GM10248 (cell line): ENCODE data around the gene SLC23A1.
A peak's percentile ranks its signal among the peaks of the same experiment; 100 is the strongest.

Source experiments
- CTCF ChIA-PET: fragments of 300-600 bp; sonication (Branson Sonifier 250); formaldehyde crosslinking; extraction: SDS; loops from one replicate; lab custom pipeline; 2021; ENCODE audit warnings: antibody characterized with exemption; lab: Yijun Ruan, JAX
- POLR2A ChIA-PET: fragments of 350-650 bp; sonication (Branson Sonifier 250); formaldehyde crosslinking; extraction: SDS; loops from one replicate; lab custom pipeline; 2020; ENCODE audit warnings: antibody characterized with exemption; lab: Yijun Ruan, JAX
- DNase-seq: peaks from one replicate; pipeline ENCODE4 v3.0.0; 2012; ENCODE audit errors: extremely low spot score
- CTCF ChIP-seq: IDR thresholded peaks from 2 replicates; pipeline ENCODE4 v1.5.1; 2012; ENCODE audit warnings: mild to moderate bottlenecking, low read depth; ENCODE audit errors: extremely low read depth, missing control alignments, control extremely low read depth

SLC23A1 gene

GRCh38 chr5:139395844-139396640 lies 12.9 kb upstream of the SLC23A1 start:
- ChIA-PET CTCF (interaction anchor here (0.9 to 2.5 kb wide), 10 partner anchors 8 to 145 kb away, joined by 3 to 11 read pairs (median 4); partner anchors contain the start of gene SPATA24), POLR2A (interaction anchor here (0.6 to 1.0 kb wide), 2 partner anchors 8 to 62 kb away, joined by 3 to 5 read pairs; no protein-coding TSS in a partner anchor)
- DNase-seq, result peak; percentile 29
- TF ChIP-seq CTCF, result no peak

GRCh38 chr5:139394654-139395566 lies 11.8 kb upstream of the SLC23A1 start, which contains the start of gene PROB1:
Gene PROB1, minus strand, starts transcription at chr5:139395104. Its CDS starts 23 bp downstream, at chr5:139395081.
- POLR2A ChIA-PET, result interaction anchor here (1.2 kb wide), 1 partner anchor 53 kb away, joined by 3 read pairs; the partner anchor contains the start of gene PAIP2
- CTCF ChIA-PET, result interaction anchor here (0.9 to 3.3 kb wide), 10 partner anchors 9 to 144 kb away, joined by 3 to 11 read pairs (median 6); partner anchors contain the start of gene SPATA24
- no peak for TF ChIP-seq CTCF
- DNase-seq, result no peak

- peak; percentile 77 for TF ChIP-seq CTCF
- POLR2A ChIA-PET, result interaction anchor here (1.2 kb wide), 1 partner anchor 52 kb away, joined by 3 read pairs; the partner anchor contains the start of gene PAIP2
- CTCF ChIA-PET, result interaction anchor here (1.1 to 3.3 kb wide), 5 partner anchors 10 to 120 kb away, joined by 3 to 10 read pairs (median 5); partner anchors contain the start of gene SPATA24
- peak; percentile 63 for DNase-seq
Observed at GRCh38 chr5:139394123-139394653, 11.1 kb upstream of the SLC23A1 start.

- POLR2A ChIA-PET, result interaction anchor here (0.8 to 2.2 kb wide), 3 partner anchors 52 to 117 kb away, joined by 3 to 5 read pairs (median 3); partner anchors contain the start of genes MATR3 and PAIP2
- CTCF ChIA-PET, result interaction anchor here (1.1 to 3.3 kb wide), 7 partner anchors 9 to 120 kb away, joined by 3 to 31 read pairs (median 8); partner anchors contain the start of gene SPATA24
- no peak for TF ChIP-seq CTCF
- DNase-seq, result peak; percentile 36
Observed at GRCh38 chr5:139393497-139394122, 10.5 kb upstream of the SLC23A1 start.

GRCh38 chr5:139392678-139393496 lies 9.8 kb upstream of the SLC23A1 start:
- peak; percentile 94 for TF ChIP-seq CTCF
- peak; percentile 88 for DNase-seq
- ChIA-PET CTCF (interaction anchor here (1.1 to 3.7 kb wide), 9 partner anchors 10 to 124 kb away, joined by 3 to 31 read pairs (median 9); partner anchors contain the start of genes PAIP2 and SPATA24), POLR2A (interaction anchor here (0.8 to 2.2 kb wide), 2 partner anchors 99 to 117 kb away, joined by 3 to 5 read pairs; partner anchors contain the start of gene MATR3)
